HL-60/S4 treated with phorbol 12-myristate 13-acetate at 8.2 ng/mL for 4 days and 3 days (cell line): Measurements from ENCODE around the gene PGC.

Experiments used
- in situ Hi-C: fragments of 300-500 bp; cut with MboI; formaldehyde crosslinking; loops from 2 replicates; pipeline ENCODE4 v1.15.0; 2022; ENCODE audit warnings: low sequenced_read_pairs

Gene PGC

DNA sequence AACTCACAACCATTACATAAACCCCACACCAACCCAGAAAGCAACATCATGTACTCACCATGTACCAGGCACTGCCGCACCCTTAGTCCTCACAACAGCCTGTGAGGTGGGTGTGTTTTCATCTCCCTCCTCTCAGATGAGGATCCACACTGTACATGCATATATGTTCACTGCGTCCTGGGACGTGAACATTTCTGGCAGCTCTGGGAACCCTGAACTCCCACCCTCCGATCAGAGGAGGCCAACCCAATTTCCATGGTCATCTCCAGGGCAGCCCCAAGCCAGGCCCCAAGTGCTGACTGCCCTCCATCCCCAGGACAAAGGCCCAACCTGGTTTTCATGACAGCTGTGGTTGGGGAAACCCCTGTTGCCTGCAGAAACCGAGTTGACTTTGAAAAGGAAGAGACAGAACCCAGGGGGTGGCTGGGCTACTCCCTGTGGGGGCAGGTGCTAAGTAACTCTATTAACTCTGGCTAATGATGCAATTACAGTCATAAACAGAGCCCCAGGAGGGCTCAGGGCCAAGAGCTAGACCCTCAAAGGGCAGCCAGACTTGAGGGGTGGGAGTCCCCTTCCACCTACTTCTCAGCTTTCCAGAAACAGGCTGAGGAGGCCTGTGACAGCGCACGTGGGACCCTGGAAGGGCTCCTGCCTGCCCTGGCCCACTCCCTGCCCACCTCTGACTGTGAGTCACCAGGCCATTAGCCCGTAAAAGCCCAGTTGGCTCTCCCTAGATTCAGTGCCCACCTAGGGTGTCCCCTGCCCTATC, 14.4 kb downstream of the PGC start:
- in situ Hi-C loops, result no loop called here

DNA sequence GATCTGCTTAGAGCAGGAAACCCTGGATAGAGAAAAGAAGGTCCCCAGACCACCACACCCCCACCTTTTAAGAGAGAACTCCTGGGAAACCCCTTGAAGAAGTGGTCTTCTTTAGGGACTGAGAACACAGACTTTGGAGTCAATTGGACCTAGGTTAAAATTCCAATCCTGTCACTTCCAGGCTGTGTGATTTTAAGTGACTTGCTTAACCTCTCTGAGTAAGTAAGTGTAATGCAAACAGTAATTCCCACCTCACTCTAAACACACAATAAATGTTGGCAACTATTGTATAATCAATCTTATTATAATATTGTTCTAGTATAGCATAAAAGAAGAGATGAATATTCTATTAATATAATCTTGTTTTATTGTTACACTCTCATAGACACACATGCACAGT, 15.0 kb downstream of the PGC start:
- in situ Hi-C loops, result no loop called here

DNA sequence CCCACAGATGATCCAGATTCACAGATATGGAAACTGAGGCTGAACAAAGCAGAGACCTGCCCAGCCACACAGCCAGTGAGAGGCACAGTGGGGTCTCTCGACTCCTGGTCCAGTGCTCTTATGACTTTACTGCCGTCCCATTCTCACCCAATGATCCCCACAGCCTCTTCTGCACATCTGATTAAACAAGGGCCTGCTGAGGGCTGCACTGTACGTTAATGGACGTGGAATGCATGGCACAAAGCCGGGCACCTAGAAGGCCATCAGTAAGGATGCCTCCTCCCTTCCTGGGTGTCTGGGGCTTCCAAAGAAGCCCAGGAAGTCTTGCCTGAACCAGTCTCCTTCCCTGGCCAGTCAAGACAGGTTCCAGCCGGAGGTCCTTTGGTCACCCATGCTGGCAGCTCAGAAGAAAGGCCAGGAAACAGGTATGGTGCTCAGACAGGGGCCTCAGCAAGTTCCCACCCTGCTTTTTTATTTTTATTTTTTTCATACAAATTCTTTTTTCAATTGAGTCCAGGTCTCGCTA, 15.6 kb downstream of the PGC start:
- in situ Hi-C loops, result no loop called here

DNA sequence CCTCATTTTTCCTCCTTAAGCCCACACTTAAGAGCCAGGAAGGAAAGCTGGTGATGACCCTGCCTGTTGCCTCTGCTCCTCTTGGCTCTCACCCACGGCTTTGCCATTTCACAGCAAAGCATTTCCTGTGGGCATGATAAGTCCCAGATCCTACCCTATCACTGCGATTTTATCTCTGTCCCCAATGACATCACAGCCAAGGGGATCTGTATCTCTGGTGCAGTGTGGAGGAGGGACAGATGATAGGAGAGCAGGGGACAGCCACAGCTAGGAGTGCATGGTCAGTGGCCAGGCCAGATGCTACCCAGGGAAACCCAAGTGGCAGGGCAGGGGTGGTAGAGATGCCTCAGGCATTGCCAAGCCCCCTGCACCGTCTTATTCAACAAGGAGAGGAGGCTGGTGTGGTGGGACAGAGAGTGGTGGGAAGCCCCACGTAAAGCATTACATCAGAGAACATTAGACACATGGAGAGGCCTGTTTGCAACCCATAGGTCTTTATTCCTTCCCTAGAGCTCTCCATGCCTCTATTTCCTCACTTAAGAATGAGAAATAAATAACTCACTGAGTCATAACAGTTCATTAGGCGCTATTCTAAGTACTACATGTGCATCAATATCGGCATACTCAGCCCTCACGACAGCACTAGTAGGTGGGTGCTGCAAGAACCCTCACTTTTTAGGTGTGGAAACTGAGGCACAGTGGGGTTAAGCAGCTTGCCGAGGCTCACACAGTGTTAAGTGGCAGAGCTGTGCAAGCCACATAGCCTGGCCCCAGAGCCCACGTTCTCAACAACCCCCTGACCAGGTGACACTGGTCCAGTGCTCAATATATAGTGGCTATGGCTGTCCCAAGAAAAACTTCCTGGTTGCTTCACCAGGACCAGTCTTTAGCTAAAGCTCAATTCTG, 16.4 kb downstream of the PGC start:
- in situ Hi-C loops, result no loop called here

DNA sequence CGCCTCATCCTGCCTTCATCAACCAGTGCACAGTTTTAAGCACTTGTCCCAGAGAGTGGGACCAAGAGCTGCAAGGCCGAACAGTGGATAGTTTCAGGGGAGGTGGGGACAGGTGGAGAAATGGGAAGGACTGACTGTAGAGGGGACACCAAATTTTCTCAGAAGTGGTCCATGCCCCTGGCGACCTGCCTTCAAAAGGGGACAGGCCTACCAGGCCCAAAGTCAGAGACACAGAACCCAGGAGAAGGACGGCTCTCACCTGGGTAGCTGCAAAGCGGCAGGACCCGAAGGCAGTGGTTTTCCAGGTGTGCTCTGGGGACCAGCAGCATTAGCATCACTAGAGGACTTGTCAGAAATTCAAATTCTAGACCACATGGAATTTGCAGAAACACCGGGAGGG, 17.6 kb downstream of the PGC start:
- in situ Hi-C loops, result no loop called here

DNA sequence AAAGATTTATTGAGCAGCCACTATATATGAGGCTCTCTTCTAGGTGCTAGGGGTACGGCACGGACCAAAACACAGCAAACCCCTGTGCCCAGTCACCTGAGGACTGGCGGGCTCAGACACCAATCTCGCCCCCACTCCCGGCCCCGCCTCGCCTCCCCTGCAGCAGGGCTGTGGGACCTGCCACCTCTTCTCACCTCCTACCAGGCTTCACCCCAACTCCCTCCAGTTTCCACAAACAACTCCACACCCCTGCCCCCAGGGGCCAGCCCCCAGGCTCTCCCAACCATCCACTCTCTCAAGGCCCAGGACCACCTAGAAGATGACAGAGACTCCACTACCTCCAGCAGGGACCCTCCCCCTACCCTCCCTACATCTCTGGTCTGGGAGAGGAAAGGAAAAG, 18.2 kb downstream of the PGC start:
- in situ Hi-C loops, result no loop called here

DNA sequence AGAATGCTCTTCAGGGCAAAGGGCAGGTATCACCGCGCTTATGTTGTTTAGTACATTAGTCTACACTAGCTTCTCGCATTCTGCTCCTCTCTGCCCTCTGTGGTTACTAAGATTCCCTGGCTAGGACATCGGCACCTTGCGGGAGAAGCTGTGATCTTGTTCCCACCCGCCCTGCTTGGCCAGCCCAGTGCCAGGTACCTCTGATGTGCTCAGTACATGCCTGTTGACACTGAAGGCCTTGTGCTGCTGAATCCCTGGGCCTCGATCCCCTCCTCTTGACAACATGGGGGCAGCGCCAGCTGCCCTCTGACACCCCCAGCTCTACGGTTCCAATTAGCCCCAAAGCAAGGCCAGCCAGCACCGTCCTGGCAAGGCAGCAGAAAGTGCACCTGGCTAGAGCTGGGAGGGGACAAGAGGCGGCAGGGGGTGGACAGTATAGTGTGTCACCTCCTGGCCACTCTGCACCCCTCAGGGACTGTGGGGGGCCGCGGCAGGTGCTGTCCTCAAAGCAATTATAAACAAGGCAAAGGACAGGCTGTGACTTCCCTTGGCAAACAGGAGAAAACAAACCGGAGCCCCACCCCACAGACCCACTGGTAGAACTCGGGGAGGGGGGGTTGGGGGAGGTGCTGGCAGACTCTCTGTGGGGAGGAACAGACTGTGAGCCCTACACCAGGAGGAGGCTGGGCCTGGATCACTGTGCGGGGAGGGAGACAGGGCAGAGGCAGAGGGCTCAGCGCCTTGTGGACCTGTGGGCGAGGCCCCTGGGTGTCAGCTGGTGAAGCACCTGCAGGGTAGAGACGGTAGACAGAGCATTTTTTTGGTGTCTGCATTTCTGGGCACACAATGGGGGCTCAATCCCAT, 18.9 kb downstream of the PGC start:
- in situ Hi-C loops, result no loop called here

DNA sequence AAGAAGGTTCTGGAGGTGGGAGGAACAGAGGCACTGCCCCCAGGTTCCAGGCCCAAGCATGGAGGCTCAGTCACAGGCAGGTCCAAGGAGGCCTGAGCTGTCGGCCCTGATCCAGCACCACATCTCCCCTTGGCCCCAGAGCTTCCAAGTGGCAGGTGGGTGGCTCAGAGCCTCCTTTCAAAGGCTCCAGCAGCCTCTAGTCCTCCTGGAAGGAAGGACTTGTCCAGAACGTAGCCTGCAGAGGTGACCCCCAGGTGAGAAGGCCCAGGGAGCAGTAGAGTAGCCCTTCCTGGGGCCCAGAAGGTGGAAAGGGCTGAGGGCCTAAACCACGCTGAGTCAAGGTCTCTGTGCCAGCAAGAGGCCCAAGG, 19.5 kb downstream of the PGC start:
- in situ Hi-C loops, result no loop called here

DNA sequence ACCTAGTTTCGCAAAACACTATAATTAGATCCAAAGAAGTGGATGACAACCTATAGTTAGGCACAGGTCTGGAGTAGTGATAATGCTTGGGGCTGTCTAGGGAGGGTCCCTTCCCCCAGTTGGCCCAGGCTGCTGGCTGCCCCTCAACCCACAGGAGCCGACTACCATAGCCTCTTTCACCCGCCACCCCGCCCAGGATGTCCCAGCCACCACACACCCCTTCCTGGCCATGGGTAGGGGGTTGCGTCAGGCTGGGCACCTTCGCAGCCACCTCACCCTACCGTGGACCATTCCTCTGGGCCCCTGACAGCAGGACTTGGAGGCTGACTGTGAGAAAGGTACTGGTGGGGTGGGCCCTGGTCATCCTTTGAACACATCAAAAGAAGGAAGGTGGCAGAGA, 20.3 kb downstream of the PGC start:
- in situ Hi-C loops, result no loop called here

DNA sequence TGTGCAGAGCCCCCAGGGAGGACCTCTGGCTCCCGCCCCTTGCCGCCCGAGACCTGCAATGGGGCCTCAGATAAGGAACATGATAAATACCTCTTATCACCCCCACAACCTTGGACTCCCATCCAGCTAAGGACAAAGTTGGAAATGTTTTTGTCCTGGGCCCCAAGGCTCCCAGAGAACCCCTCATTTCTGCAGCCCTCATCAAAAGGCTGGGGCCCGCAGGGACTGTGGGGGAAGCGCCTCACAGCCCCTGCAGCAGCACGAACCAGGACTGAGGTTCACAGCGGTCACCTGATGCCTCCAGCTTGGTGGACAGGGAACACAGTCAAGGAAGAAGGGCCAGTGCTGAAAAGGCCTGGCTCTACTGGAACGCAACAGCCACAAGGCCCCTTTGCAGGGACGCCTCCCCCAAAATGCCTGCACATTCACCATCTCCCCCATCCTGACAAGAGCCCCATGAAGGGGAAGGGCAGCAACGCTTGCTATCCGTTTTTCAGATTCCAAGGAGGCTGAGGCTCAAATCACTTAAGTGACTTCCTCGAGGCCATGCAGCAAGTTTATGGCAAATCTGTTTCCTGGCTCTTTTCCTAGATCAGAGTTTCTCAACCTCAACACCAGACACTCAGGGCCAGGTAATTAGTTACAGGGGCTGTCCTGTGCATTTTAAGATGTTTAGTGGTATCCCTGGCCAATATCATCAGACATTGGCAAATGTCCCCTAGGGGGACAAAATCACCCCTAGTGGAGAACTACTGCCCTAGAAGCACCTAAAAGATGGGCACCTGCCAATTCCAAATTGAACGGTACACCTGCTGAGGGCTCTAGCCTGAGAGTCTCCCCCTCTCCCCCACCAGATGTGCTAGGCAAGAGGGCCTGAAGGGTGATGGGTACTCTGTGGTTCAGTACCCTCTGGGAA, 22.4 kb downstream of the PGC start:
- in situ Hi-C loops, result no loop called here

DNA sequence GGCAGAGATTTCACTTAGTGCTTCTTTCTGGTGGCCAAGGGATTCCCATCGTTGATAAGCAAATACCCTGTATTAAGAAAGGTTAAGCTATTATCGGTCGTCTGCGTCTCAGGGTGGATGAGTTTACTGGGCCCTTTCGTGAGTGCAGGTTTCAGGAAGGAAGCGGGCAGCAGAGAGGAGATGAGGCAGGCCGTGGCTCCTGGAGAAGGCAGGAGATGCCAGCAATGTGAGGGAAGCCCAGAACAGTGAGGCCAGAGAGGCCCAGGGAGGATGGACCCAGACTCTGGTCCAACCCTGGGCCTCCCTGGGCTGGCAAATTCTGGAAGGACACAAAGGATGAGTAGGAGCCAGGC, 23.0 kb downstream of the PGC start:
- in situ Hi-C loops, result no loop called here

DNA sequence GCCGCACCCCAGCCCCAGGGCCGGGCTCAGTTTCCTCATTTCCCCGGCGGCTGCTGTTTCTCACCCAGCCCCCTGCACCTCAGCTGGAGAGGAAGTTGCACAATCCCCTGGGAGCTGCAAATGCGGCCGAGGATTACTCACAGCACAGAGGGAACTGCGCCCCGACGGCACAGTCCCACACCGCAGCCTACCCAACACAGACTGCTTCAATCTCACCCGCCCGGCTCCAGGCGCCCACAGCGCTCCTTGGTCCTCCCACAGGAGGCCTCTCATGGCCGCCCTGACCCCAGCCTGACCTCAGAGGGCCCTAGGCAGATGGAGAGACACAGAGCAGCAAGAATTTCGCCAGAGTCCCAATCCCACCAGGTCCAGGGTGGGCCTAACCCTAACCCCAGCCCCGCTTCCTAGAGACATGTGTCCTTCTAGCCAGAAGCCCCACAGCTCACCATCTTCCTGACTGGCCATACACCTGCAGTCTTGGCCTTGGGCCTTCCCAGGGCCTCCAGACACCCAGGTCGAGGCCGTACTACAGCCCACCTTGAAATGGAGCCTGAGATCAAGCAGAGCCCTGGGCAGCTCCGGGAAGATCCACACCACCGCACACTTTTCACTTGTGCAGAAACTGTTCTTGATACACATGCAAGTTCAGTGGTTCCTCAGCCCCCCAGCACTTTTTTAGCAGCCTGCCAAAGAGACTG, 23.5 kb downstream of the PGC start:
- in situ Hi-C loops, result no loop called here

DNA sequence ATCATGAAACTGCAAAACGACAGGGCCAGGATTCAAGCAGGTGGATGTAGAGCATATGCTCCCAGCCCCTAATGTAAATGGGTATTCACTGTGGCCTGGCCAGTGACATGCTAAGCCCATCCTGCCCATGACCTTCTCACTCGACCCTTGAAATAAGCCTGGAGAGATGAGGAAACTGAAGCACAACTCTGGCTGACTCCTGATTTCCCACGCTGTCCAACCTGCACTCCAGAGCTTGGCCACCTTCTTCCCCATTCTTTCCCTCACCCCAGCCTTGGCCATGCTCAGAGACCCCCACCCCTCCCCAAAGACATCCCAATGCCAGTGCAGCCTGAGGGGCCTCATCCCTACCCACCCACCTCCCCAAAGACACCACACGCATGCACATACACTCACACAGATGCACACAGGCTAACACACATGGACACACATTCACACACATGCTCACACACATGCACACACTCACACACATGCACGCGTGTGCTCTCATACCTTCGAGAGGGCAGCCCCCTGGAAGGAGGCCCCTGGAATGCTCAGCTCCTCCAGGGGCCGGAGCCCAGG, 24.1 kb downstream of the PGC start:
- in situ Hi-C loops, result no loop called here

DNA sequence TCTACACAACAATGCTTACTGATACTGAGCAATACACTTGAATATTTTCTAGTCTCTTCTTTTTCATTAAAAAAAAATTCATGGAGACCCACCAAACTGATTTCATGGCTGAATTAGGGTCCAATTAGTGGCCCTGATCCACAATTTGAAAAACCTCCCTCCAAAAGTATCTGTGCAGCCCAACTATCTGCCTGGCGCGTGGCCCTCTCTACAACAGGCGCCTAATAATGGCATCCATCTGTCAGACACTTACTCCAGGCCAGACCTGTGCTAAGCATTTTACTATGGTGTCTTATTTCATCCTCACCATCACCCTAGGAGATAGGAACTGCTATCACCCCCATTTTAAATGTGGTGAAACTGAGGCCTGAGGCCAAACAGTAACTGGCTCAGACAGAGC, 25.8 kb downstream of the PGC start:
- in situ Hi-C loops, result no loop called here

DNA sequence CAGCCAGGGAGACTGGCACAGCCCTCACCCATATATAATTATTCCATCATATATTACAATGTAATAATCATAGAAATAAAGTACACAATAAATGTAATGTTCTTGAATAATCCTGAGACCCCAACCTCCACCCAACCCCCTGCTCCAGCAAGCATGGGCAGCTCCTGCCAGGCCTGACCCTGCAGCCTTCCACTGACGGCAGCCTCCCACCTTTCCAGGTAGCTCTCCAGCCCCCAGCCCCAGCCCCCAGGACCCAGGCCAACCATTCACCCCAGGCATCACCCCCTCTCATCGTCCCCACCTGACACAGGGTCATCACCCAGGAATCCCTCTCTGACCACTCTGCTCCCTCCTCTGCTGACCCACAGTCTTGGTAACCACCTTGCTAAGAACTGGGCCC, 26.4 kb downstream of the PGC start:
- in situ Hi-C loops, result no loop called here

DNA sequence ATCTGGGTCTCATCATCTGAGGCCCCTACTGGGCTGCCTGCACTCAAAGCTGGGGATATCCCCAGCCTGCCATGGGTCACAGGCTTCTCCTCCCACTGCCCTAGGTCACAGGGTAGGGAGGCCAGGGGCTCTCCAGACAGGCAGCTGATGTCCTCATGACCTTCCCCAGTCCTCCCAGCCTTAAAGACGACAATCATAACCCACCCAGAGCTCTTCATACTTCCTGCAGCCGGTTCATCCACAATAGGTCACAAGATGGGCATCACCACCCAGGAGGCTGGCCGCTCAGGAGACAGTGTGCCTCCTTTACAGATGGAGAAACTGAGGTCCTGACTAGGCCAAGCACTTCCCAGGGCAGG, 27.0 kb downstream of the PGC start:
- in situ Hi-C loops, result no loop called here

DNA sequence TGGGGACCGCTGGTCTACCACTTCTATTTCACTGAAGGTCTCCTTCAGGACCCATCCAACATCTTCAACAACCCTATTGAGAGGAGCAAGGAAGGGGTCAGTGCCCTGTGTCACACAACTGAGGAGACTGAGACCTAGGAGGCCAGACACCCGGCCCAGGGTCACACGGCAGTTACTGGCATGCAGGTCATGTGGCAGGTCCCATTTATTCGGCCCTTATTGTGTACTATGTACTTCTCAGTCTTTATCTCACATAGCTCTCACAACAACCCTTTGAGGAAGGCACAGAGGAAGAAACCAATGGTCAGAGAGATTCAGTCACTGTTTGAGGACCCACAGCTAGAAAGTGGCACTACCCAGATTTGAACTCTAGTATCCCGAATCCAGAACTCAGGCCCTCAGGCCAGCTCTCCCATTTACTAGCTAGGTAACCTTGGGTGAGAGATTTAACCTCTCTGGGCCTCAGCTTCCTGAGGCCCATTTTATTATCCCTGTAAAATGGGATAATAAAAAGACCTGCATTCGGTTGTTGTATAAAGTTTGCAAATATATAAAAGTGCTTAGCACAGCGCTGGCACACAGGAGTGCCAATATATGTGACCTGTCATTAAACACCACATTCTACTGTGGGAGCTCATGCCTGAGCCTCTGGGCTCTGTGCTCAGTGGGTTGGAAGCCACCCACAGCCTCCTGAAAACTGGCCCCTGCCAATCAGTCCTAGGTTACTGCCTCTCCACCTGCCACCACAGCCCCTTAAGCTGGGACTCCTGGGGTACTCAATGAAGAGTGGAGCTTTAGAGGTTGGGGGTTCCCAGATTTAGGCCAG, 27.5 kb downstream of the PGC start:
- in situ Hi-C loops, result no loop called here

DNA sequence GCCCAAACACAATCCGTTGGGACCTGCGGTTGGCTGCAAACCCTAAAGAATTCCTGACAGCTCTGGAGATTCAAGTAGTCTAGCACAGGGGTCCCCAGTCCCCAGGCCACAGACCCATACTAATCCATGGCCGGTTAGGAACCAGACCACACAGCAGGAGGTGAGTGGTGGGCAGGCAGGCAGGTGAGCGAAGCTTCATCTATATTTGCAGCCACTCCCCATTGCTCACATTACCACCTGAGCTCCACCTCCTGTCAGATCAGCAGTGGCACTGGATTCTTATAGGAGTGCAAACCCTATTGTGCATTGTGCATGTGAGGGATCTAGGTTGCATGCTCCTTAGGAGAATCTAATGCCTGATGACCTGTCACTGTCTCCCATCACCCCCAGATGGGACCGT, 28.4 kb downstream of the PGC start:
- in situ Hi-C loops, result no loop called here

DNA sequence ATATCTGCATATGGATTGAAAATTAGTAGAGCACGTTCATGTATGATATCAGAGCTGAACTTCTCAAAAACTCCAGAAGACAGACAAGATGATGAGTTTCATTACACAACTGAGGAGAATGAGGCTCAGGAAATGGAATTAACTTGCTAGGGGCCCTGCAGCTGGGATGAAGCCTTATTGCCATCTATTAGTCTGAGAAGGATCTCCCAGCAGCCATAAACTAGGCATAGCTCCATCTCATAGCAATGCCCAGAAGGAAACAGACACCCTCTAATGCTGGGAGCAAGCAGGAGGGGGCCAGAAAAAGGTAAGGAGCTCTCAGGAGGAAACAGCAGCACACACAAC, 29.8 kb downstream of the PGC start:
- in situ Hi-C loops, result no loop called here
